Measurements from ENCODE around the gene TMIGD1. TPM values are rescaled to one million over a fixed set of nuclear protein-coding genes. Genes with fewer than 3 reads are reported as not detected.
A peak's percentile ranks its signal among the peaks of the same experiment; 100 is the strongest.

TMIGD1 gene
- total RNA-seq, 2 experiments from 2014 or later, result not detected

- peak; percentile 19 for TF ChIP-seq CTCF (IDR thresholded peaks at IDR 0.05)
- intact Hi-C loops (cut with DNase I, micrococcal nuclease), result loop anchor here (2.0 to 5.0 kb wide), 4 partner anchors 59 to 176 kb away; no protein-coding TSS in a partner anchor
- peaks cover 84% of the 10 kb centered on the region for H3K36me3 Mint-ChIP-seq (ENCODE audit: low read depth)
Measured at GRCh38 chr17:30278032-30278431, 55.8 kb downstream of the TMIGD1 start.

GRCh38 chr17:30275911-30276310 lies 57.9 kb downstream of the TMIGD1 start:
- no peak for TF ChIP-seq CTCF (IDR thresholded peaks at IDR 0.05)
- Mint-ChIP-seq H3K27ac (no peak overlapping the region), H3K27me3 (no peaks in the 10 kb centered on the region), H3K4me3 (no peak overlapping the region), H3K9me3 (no peaks in the 10 kb centered on the region), H3K36me3 (ENCODE audit: low read depth) (peaks cover 86% of the 10 kb centered on the region), H3K4me1 (ENCODE audit: low read depth) (no peaks in the 10 kb centered on the region)
- CTCF ChIA-PET, result interaction anchor here (2.2 kb wide), 1 partner anchor 61 kb away, joined by 9 read pairs; no protein-coding TSS in a partner anchor
- POLR2A ChIA-PET, result no interaction called here
- H3K4me1 ChIP-seq (ENCODE audit: insufficient read depth, low read length), result no peaks in the 10 kb centered on the region
- H3K27ac ChIP-seq (ENCODE audit: low read depth in 1 of 2, low read length in 2 of 2), result no peak overlapping the region
- ATAC-seq (ENCODE audit: poor library complexity) (no peak), DNase-seq (no peak)
- H3K9me3 ChIP-seq (ENCODE audit: control insufficient read depth in 1 of 2, insufficient read depth in 1 of 2, low read length in 2 of 2), result no peaks in the 10 kb centered on the region
- H3K4me3 ChIP-seq (ENCODE audit: low read length), result no peak overlapping the region
- H3K36me3 ChIP-seq (ENCODE audit: insufficient read depth, low read length), result peaks cover 56% of the 10 kb centered on the region
- intact Hi-C loops (cut with DNase I, micrococcal nuclease), result loop anchor here (5.0 kb wide), 3 partner anchors 61 to 174 kb away; no protein-coding TSS in a partner anchor
- H3K27me3 ChIP-seq (ENCODE audit: control insufficient read depth in 1 of 2, insufficient read depth in 2 of 2, low read length in 2 of 2), result no peaks in the 10 kb centered on the region

More at GRCh38 chr17:30278032-30278431, 55.8 kb downstream of the TMIGD1 start:
- Mint-ChIP-seq H3K4me1 (ENCODE audit: low read depth) (no peaks in the 10 kb centered on the region), H3K4me3 (no peak overlapping the region), H3K9me3 (no peaks in the 10 kb centered on the region), H3K27me3 (no peaks in the 10 kb centered on the region), H3K27ac (no peak overlapping the region)
- ATAC-seq (ENCODE audit: poor library complexity) (peak; percentile 52), DNase-seq (peak in 3 of 14 experiments; percentile 12 to 43 (median 28))
- POLR2A ChIA-PET, result interaction anchor here (1.0 to 1.2 kb wide), 3 partner anchors 14 to 173 kb away, joined by 3 read pairs; partner anchors contain the start of gene BLMH
- H3K27me3 ChIP-seq (ENCODE audit: control insufficient read depth in 1 of 2, insufficient read depth in 2 of 2, low read length in 2 of 2), result no peaks in the 10 kb centered on the region
- peaks cover 55% of the 10 kb centered on the region for H3K36me3 ChIP-seq (ENCODE audit: insufficient read depth, low read length)
- CTCF ChIA-PET, result interaction anchor here (1.0 to 1.1 kb wide), 2 partner anchors 59 to 63 kb away, joined by 3 to 4 read pairs; no protein-coding TSS in a partner anchor
- H3K4me3 ChIP-seq (ENCODE audit: low read length), result no peak overlapping the region
- no peaks in the 10 kb centered on the region for H3K4me1 ChIP-seq (ENCODE audit: insufficient read depth, low read length)
- H3K27ac ChIP-seq (ENCODE audit: low read depth in 1 of 2, low read length in 2 of 2), result no peak overlapping the region
- H3K9me3 ChIP-seq (ENCODE audit: control insufficient read depth in 1 of 2, insufficient read depth in 1 of 2, low read length in 2 of 2), result no peaks in the 10 kb centered on the region

- Mint-ChIP-seq H3K4me1 (ENCODE audit: low read depth) (no peaks in the 10 kb centered on the region), H3K27ac (no peak overlapping the region), H3K36me3 (ENCODE audit: low read depth) (peaks cover 88% of the 10 kb centered on the region), H3K4me3 (no peak overlapping the region), H3K9me3 (no peaks in the 10 kb centered on the region), H3K27me3 (no peaks in the 10 kb centered on the region)
- ATAC-seq (ENCODE audit: poor library complexity), result no peak
- CTCF ChIA-PET, result interaction anchor here (2.2 kb wide), 1 partner anchor 62 kb away, joined by 9 read pairs; no protein-coding TSS in a partner anchor
- H3K4me3 ChIP-seq (ENCODE audit: low read length), result no peak overlapping the region
- H3K36me3 ChIP-seq (ENCODE audit: insufficient read depth, low read length), result peaks cover 61% of the 10 kb centered on the region
- no peaks in the 10 kb centered on the region for H3K9me3 ChIP-seq (ENCODE audit: control insufficient read depth in 1 of 2, insufficient read depth in 1 of 2, low read length in 2 of 2)
- intact Hi-C loops (cut with DNase I, micrococcal nuclease), result loop anchor here (5.0 kb wide), 3 partner anchors 62 to 173 kb away; no protein-coding TSS in a partner anchor
- H3K27ac ChIP-seq (ENCODE audit: low read depth in 1 of 2, low read length in 2 of 2), result no peak overlapping the region
- POLR2A ChIA-PET, result interaction anchor here (0.7 kb wide), 1 partner anchor 19 kb away, joined by 3 read pairs; no protein-coding TSS in a partner anchor
- no peak for TF ChIP-seq CTCF (IDR thresholded peaks at IDR 0.05)
- no peak for DNase-seq
- H3K27me3 ChIP-seq (ENCODE audit: control insufficient read depth in 1 of 2, insufficient read depth in 2 of 2, low read length in 2 of 2), result no peaks in the 10 kb centered on the region
- H3K4me1 ChIP-seq (ENCODE audit: insufficient read depth, low read length), result no peaks in the 10 kb centered on the region
Measured at GRCh38 chr17:30274887-30275286, 59.0 kb downstream of the TMIGD1 start.
